GM12878 (cell line): ENCODE data around the gene NCKAP5. TPM values are rescaled to one million over a fixed set of nuclear protein-coding genes. Genes with fewer than 3 reads are reported as not detected.

Experiments used
- ATAC-seq: fragments of 200-7000 bp; cut with Tn5 transposase; 3 replicates; pipeline ENCODE4 v1.9.1; 2020; ENCODE audit warnings: mild to moderate bottlenecking, moderate library complexity
- BruUV-seq: library from RNA; stranded (reverse); fragments of 400-500 nt; replicated peaks from 2 replicates; lab custom pipeline; 2021; lab: Mats Ljungman, UMichigan
- CTCF ChIA-PET: fragments of 300-600 bp; sonication (Branson Sonifier 250); formaldehyde crosslinking; extraction: SDS; loops from one replicate; lab custom pipeline; 2021; ENCODE audit warnings: inconsistent platforms; lab: Yijun Ruan, JAX
- POLR2A ChIA-PET: fragments of 350-600 bp; formaldehyde crosslinking; extraction: SDS; loops from one replicate; lab custom pipeline; 2021; ENCODE audit warnings: inconsistent platforms; lab: Charles Lee
- RAD21 ChIA-PET: fragments of 300-600 bp; sonication (Branson Sonifier 250); formaldehyde crosslinking; loops from one replicate; lab custom pipeline; 2023; ENCODE audit warnings: antibody characterized with exemption; ENCODE audit not compliant: unreplicated experiment; lab: Charles Lee
- SMC1A ChIA-PET: fragments of 300-600 bp; sonication (Branson Sonifier 250); formaldehyde crosslinking; loops from one replicate; lab custom pipeline; 2023; ENCODE audit not compliant: unreplicated experiment, uncharacterized antibody; lab: Charles Lee
- DNase-seq: peaks from one replicate; pipeline ENCODE4 v3.0.0-alpha.2; 2011; ENCODE audit warnings: low read depth, low spot score
- FAIRE-seq: peaks from 3 replicates; lab custom pipeline; 2011; peaks lifted over from hg19 to GRCh38; lab: Jason Lieb, UNC
- H2AFZ ChIP-seq: 2 replicates; pipeline ENCODE4 v1.6.0; 2011; ENCODE audit warnings: low read depth, low read length, control low read depth; ENCODE audit not compliant: control insufficient read depth
- H3K27ac ChIP-seq: 2 replicates; pipeline ENCODE4 v1.5.1; 2011; ENCODE audit warnings: control low read depth; ENCODE audit not compliant: control insufficient read depth, insufficient read depth
- H3K27me3 ChIP-seq, 2 experiments: replicated peaks in 1 of 2; 2 replicates each; pipeline versions ENCODE4 v1.6.0 to v1.6.1; 2011; ENCODE audit warnings: low read length in 1 of 2; ENCODE audit not compliant: control insufficient read depth in 2 of 2, insufficient read depth in 2 of 2
- H3K36me3 ChIP-seq, 2 experiments: 2 replicates each; pipeline ENCODE4 v1.5.1; 2011; ENCODE audit warnings: low read length in 1 of 2; ENCODE audit not compliant: control insufficient read depth in 2 of 2, insufficient read depth in 2 of 2
- H3K4me1 ChIP-seq: 2 replicates; pipeline ENCODE4 v1.6.1; 2011; ENCODE audit warnings: mild to moderate bottlenecking, low read length, moderate library complexity, mixed read lengths; ENCODE audit not compliant: control insufficient read depth, insufficient read depth
- H3K4me2 ChIP-seq: 2 replicates; pipeline ENCODE4 v1.6.0; 2011; ENCODE audit warnings: control low read depth; ENCODE audit not compliant: control insufficient read depth, insufficient read depth
- H3K4me3 ChIP-seq: fragments of 200-600 bp; sonication (generic); 2 replicates; pipeline ENCODE4 v1.5.1; 2016
- H3K79me2 ChIP-seq: 2 replicates; pipeline ENCODE4 v1.6.0; 2011; ENCODE audit warnings: low read length; ENCODE audit not compliant: control insufficient read depth, insufficient read depth
- H3K9ac ChIP-seq: 2 replicates; pipeline ENCODE4 v1.8.0; 2011; ENCODE audit warnings: low read length, control low read depth, mixed read lengths; ENCODE audit not compliant: control insufficient read depth, insufficient read depth
- H3K9me3 ChIP-seq: replicated peaks from 3 replicates; pipeline ENCODE4 v1.5.1; 2011; ENCODE audit warnings: mild to moderate bottlenecking, low read length; ENCODE audit not compliant: control insufficient read depth, insufficient read depth
- H4K20me1 ChIP-seq: 2 replicates; pipeline ENCODE4 v1.6.0; 2011; ENCODE audit not compliant: control insufficient read depth, insufficient read depth
- EED ChIP-seq: sonication (generic); IDR thresholded peaks from 2 replicates; pipeline ENCODE4 v1.6.1; 2016; ENCODE audit warnings: antibody characterized with exemption, low read depth
- FOS ChIP-seq: IDR thresholded peaks from 3 replicates; pipeline ENCODE4 v1.6.1; 2011; ENCODE audit warnings: borderline replicate concordance; ENCODE audit not compliant: insufficient read length; ENCODE audit errors: extremely low read depth
- KDM1A ChIP-seq: fragments of 200-600 bp; sonication (generic); IDR thresholded peaks from 2 replicates; pipeline ENCODE4 v1.6.1; 2016; ENCODE audit warnings: borderline replicate concordance
- MEF2A ChIP-seq: IDR thresholded peaks from 2 replicates; pipeline ENCODE4 v1.6.1; 2011; ENCODE audit warnings: low read depth, mild to moderate bottlenecking, low read length, moderate library complexity; ENCODE audit not compliant: insufficient read depth
- NFYB ChIP-seq: IDR thresholded peaks from 2 replicates; pipeline ENCODE4 v1.6.1; 2011; ENCODE audit warnings: low read depth, mild to moderate bottlenecking, low read length, improper control_type of control experiment, moderate library complexity; ENCODE audit not compliant: insufficient read depth
- SIX5 ChIP-seq: IDR thresholded peaks from 2 replicates; pipeline ENCODE4 v1.6.1; 2011; ENCODE audit warnings: mild to moderate bottlenecking, low read depth, low read length, moderate library complexity; ENCODE audit not compliant: severe bottlenecking
- SREBF2 ChIP-seq: IDR thresholded peaks from 2 replicates; pipeline ENCODE4 v1.6.1; 2012; ENCODE audit warnings: mild to moderate bottlenecking, low read length
- TCF7 ChIP-seq: IDR thresholded peaks from 2 replicates; pipeline ENCODE4 v1.6.1; 2014; ENCODE audit warnings: antibody characterized with exemption, borderline replicate concordance
- ZSCAN29 ChIP-seq: fragments of 450-650 bp; IDR thresholded peaks from 2 replicates; pipeline ENCODE4 v1.6.1; 2017; ENCODE audit warnings: mild to moderate bottlenecking, moderate library complexity
- WGBS: methylation state at CpG from one replicate; pipeline ENCODE4 v1.1.6; 2016; ENCODE audit warnings: low lambda C conversion rate; ENCODE audit not compliant: insufficient replicate concordance, insufficient coverage; ENCODE audit errors: missing lambda C conversion rate; 5-methylcytosine and 5-hydroxymethylcytosine counted together
- in situ Hi-C: fragments of 300-500 bp; cut with MboI; formaldehyde crosslinking; loops from 9 replicates; pipeline ENCODE4 v1.14.3; 2018; ENCODE audit warnings: mixed read lengths
- intact Hi-C: fragments of 100-400 bp; cut with micrococcal nuclease; formaldehyde crosslinking; loops from one replicate; pipeline ENCODE4 v1.14.2; 2022; ENCODE audit not compliant: unreplicated experiment
- polyA plus RNA-seq, 11 experiments: library from polyadenylated mRNA; depleted of rRNA in 4 of 11; unstranded in 6 of 11; stranded (reverse) in 5 of 11; fragments of >200 nt; fragmentation: Nextera tagmentation in 4 of 11; fragmentation: Illumina TruSeq in 1 of 11; extraction: Ambion mirVana in 4 of 11; extraction: Trizol in 1 of 11; gene quantifications; 1 replicate in 1 of 11; 2 replicates in 10 of 11; pipeline versions ENCODE4 v1.2.1 to v1.2.3, GENCODE V29; 2011 to 2016; ENCODE audit warnings: inconsistent platforms in 2 of 11, missing spikeins in 2 of 11, low read depth in 1 of 11
- total RNA-seq, 4 experiments: library from RNA; depleted of rRNA in 3 of 4; stranded (reverse); fragments of >200 nt in 3 of 4; fragmentation: Illumina TruSeq in 1 of 4; extraction: Trizol in 1 of 4; gene quantifications; 2 replicates each; pipeline versions ENCODE4 v1.2.1 to v1.2.3, GENCODE V29; 2013 to 2021
- TF ChIP-seq, protein P1 (sequence below): fragments of 450-650 bp; IDR thresholded peaks from 2 replicates; pipeline ENCODE4 v1.6.1; 2016; ENCODE audit warnings: mild to moderate bottlenecking
- TF ChIP-seq, protein P2 (sequence below): IDR thresholded peaks from 2 replicates; pipeline ENCODE4 v1.6.1; 2011; ENCODE audit warnings: mild to moderate bottlenecking, low read depth, low read length, moderate library complexity; ENCODE audit not compliant: insufficient replicate concordance

NCKAP5 gene
- total and polyA plus RNA-seq, 10 of the 15 experiments (the other 5 are each of a cell fraction or from before 2014, with no cell fraction given) = 0.06 to 0.44 (median 0.16) TPM

GRCh38 chr2:133364636-133365035 lies 203.6 kb downstream of the NCKAP5 start:
- no peaks in the 10 kb centered on the region for H3K27me3 ChIP-seq
- no peaks in the 10 kb centered on the region for H3K79me2 ChIP-seq
- H4K20me1 ChIP-seq = no peaks in the 10 kb centered on the region
- ChIA-PET CTCF (interaction anchor here (1.2 kb wide), 1 partner anchor 197 kb away, joined by 4 read pairs; no protein-coding TSS in a partner anchor), SMC1A (interaction anchor here (1.1 to 1.9 kb wide), 4 partner anchors 9 to 138 kb away, joined by 3 to 6 read pairs (median 4); no protein-coding TSS in a partner anchor), POLR2A (no interaction called here), RAD21 (interaction anchor here (1.6 kb wide), 1 partner anchor 56 kb away, joined by 3 read pairs; no protein-coding TSS in a partner anchor)
- no peak overlapping the region for H3K4me3 ChIP-seq
- H3K4me2 ChIP-seq = no peak overlapping the region
- H3K9me3 ChIP-seq = no peaks in the 10 kb centered on the region
- no peak overlapping the region for H3K9ac ChIP-seq
- BruUV-seq = no TSS peak
- ATAC-seq = peak; percentile 26; the same call in 2 of the 3 replicates
- no peak overlapping the region for H3K27ac ChIP-seq
- FAIRE-seq = no peak
- in situ Hi-C loops = no loop called here
- no peaks in the 10 kb centered on the region for H3K4me1 ChIP-seq
- no peak for DNase-seq
- intact Hi-C loops = no loop called here
- WGBS = 0% methylated on average over 3 of the region's 3 CpGs
- H2AFZ ChIP-seq = no peak overlapping the region
- no peaks in the 10 kb centered on the region for H3K36me3 ChIP-seq
- TF ChIP-seq EED = no peak
- TF ChIP-seq TCF7 = no peak
- TF ChIP-seq SIX5 = no peak
- no peak for TF ChIP-seq FOS
- no peak for TF ChIP-seq KDM1A
- TF ChIP-seq, protein P1, sequence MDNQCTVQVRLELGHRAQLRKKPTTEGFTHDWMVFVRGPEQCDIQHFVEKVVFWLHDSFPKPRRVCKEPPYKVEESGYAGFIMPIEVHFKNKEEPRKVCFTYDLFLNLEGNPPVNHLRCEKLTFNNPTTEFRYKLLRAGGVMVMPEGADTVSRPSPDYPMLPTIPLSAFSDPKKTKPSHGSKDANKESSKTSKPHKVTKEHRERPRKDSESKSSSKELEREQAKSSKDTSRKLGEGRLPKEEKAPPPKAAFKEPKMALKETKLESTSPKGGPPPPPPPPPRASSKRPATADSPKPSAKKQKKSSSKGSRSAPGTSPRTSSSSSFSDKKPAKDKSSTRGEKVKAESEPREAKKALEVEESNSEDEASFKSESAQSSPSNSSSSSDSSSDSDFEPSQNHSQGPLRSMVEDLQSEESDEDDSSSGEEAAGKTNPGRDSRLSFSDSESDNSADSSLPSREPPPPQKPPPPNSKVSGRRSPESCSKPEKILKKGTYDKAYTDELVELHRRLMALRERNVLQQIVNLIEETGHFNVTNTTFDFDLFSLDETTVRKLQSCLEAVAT = no peak
- TF ChIP-seq MEF2A = no peak
- TF ChIP-seq ZSCAN29 = no peak
- TF ChIP-seq, protein P2, sequence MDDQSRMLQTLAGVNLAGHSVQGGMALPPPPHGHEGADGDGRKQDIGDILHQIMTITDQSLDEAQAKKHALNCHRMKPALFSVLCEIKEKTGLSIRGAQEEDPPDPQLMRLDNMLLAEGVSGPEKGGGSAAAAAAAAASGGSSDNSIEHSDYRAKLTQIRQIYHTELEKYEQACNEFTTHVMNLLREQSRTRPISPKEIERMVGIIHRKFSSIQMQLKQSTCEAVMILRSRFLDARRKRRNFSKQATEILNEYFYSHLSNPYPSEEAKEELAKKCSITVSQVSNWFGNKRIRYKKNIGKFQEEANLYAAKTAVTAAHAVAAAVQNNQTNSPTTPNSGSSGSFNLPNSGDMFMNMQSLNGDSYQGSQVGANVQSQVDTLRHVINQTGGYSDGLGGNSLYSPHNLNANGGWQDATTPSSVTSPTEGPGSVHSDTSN = no peak
- TF ChIP-seq SREBF2 = no peak
- TF ChIP-seq NFYB = no peak
- TF ChIP-seq, all 136 proteins: peak for 0
